Esophagus muscularis mucosa (tissue), 4 donors: ENCODE measurements around the gene NADSYN1. TPM values are rescaled to one million over a fixed set of nuclear protein-coding genes. Genes with fewer than 3 reads are reported as not detected.

Source experiments
- DNase-seq: peaks from one replicate; pipeline ENCODE4 v3.0.0-alpha.2; 2017; ENCODE audit errors: extremely low spot score
- H3K27ac ChIP-seq, 4 donors: fragments of 200-600 bp; sonication (generic); replicated peaks in 1 of 4; 1 replicate in 3 of 4; 2 replicates in 1 of 4; pipeline ENCODE4 v1.5.1; 2016 to 2019; ENCODE audit warnings: mild to moderate bottlenecking in 1 of 4
- H3K27me3 ChIP-seq, 4 donors: fragments of 200-600 bp; sonication (generic); one replicate each; pipeline versions ENCODE4 v1.5.1 to v1.6.0; 2016 to 2019
- H3K36me3 ChIP-seq, 4 donors: fragments of 200-600 bp; sonication (generic); one replicate each; pipeline ENCODE4 v1.5.1; 2016 to 2019
- H3K4me1 ChIP-seq, 4 donors: fragments of 200-600 bp; sonication (generic); one replicate each; pipeline ENCODE4 v1.5.1; 2016 to 2019
- H3K4me3 ChIP-seq, 4 donors: fragments of 200-600 bp; sonication (generic); 1 replicate in 2 of 4; 2 replicates in 2 of 4; pipeline ENCODE4 v1.5.1; 2016 to 2019; ENCODE audit warnings: mild to moderate bottlenecking in 4 of 4, moderate library complexity in 1 of 4
- H3K9me3 ChIP-seq, 4 donors: fragments of 200-600 bp; sonication (generic); 1 replicate in 3 of 4; 2 replicates in 1 of 4; pipeline ENCODE4 v1.5.1; 2016 to 2019
- EP300 ChIP-seq: sonication (generic); formaldehyde crosslinking; IDR thresholded peaks from one replicate; pipeline ENCODE4 v1.6.1; 2017; ENCODE audit warnings: antibody characterized with exemption
- POLR2A ChIP-seq: fragments of 450-650 bp; IDR thresholded peaks from one replicate; pipeline ENCODE4 v1.6.1; 2017; ENCODE audit warnings: antibody characterized with exemption, moderate library complexity, mild to moderate bottlenecking, low read depth
- POLR2AphosphoS5 ChIP-seq, 2 donors: sonication (generic); formaldehyde crosslinking; IDR thresholded peaks; one replicate each; pipeline ENCODE4 v1.6.1; 2017; ENCODE audit warnings: antibody characterized with exemption in 2 of 2
- WGBS: methylation state at CpG from one replicate; pipeline ENCODE4 v1.1.5; 2018; 5-methylcytosine and 5-hydroxymethylcytosine counted together
- intact Hi-C: fragments of 100-400 bp; cut with DNase I; formaldehyde crosslinking; loops from one replicate; pipeline ENCODE4 v1.15.1; 2023
- total RNA-seq, 4 donors: library from RNA; depleted of rRNA; stranded (reverse); fragments of >200 nt; gene quantifications; one replicate each; pipeline versions ENCODE4 v1.1.0 to v1.2.1, GENCODE V29; 2016
- TF ChIP-seq, protein P1 (sequence below), 3 experiments: fragments of 200-600 bp in 2 of 3; fragments of 450-650 bp in 1 of 3; sonication (generic) in 2 of 3; IDR thresholded peaks; one replicate each; pipeline ENCODE4 v1.5.1; 2017 to 2019; ENCODE audit warnings: antibody characterized with exemption in 3 of 3, mild to moderate bottlenecking in 2 of 3, moderate library complexity in 1 of 3

NADSYN1 gene
- total RNA-seq, 4 donors from 2014 or later = 38.4 to 44.4 (median 42.2) TPM

DNA sequence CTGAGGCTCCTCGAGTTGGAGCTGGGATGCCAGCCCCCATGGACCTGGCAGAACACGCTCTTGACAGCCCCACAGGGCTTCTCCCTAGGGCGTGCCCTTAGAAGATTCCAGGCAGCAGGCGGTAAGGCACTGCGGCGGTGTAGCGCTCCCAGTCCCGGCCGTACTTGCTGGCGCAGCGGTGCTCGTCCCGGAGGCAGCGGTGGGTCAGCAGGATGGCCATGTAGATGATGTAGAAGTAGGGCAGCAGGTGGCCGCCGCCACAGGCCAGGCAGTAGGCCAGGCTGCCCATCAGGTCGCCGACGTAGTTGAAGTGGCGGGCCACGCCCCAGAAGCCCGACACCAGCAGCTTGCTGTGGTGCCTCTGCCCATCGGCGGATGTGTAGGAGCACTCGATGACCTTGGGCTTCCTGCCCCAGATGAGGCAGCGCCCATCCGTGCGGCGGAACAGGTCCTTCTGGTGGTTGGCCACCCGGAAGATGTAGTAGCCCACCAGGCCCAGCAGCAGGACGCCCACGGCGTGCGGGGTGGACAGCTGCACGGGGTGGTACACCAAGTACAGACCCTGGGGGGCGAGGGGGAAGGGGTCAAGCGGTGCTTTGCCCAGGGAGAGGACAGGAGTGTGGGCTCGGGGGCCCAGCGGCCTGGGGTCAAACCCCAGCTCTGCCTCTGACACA, 17.6 kb upstream of the NADSYN1 start:
- Histone ChIP-seq H3K27ac (no peak overlapping the region), H3K4me3 (no peak overlapping the region), H3K4me1 (peaks cover 0 to 12% (median 0%) of the 10 kb centered on the region in 4 donors), H3K9me3 (no peaks in the 10 kb centered on the region), H3K27me3 (no peaks in the 10 kb centered on the region), H3K36me3 (peaks cover 20 to 60% (median 45%) of the 10 kb centered on the region in 4 donors)
- 90% methylated on average over 38 of the region's 39 CpGs for WGBS
- no peak for DNase-seq
- no peak for TF ChIP-seq POLR2A
- no peak for TF ChIP-seq EP300
- TF ChIP-seq POLR2AphosphoS5 (IDR thresholded peaks at IDR 0.05) = no peak
- TF ChIP-seq, protein P1, sequence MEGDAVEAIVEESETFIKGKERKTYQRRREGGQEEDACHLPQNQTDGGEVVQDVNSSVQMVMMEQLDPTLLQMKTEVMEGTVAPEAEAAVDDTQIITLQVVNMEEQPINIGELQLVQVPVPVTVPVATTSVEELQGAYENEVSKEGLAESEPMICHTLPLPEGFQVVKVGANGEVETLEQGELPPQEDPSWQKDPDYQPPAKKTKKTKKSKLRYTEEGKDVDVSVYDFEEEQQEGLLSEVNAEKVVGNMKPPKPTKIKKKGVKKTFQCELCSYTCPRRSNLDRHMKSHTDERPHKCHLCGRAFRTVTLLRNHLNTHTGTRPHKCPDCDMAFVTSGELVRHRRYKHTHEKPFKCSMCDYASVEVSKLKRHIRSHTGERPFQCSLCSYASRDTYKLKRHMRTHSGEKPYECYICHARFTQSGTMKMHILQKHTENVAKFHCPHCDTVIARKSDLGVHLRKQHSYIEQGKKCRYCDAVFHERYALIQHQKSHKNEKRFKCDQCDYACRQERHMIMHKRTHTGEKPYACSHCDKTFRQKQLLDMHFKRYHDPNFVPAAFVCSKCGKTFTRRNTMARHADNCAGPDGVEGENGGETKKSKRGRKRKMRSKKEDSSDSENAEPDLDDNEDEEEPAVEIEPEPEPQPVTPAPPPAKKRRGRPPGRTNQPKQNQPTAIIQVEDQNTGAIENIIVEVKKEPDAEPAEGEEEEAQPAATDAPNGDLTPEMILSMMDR (IDR thresholded peaks at IDR 0.05) = no peak
- intact Hi-C loops = no loop called here

DNA sequence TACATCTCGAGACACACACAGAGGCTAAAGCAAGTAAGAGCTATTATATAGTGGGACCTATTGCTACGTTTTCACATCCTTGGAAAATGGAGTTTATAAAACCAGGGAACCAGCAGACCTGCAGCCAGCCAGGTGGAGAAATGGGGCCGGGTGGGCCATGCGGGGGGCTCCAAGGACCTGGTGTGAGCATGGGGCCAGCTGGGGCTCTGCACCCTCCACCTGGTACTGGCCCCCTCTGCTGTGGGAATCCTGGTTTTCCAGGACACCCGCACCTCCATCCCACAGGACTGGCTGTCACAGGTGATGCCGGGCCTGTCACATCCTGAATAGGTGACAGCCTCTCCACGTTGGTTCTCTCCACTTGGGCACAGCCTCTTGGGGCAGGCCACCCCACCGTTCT, 16.1 kb upstream of the NADSYN1 start:
- Histone ChIP-seq H3K27ac (no peak overlapping the region), H3K4me3 (no peak overlapping the region), H3K9me3 (no peaks in the 10 kb centered on the region), H3K4me1 (peaks cover 0 to 12% (median 0%) of the 10 kb centered on the region in 4 donors), H3K36me3 (peaks cover 23 to 74% (median 56%) of the 10 kb centered on the region in 4 donors), H3K27me3 (no peaks in the 10 kb centered on the region)
- no peak for TF ChIP-seq POLR2AphosphoS5 (IDR thresholded peaks at IDR 0.05)
- no peak for TF ChIP-seq EP300
- TF ChIP-seq, protein P1 (IDR thresholded peaks at IDR 0.05) = no peak
- intact Hi-C loops = no loop called here
- WGBS = 93% methylated on average over 8 of the region's 8 CpGs
- DNase-seq = no peak

DNA sequence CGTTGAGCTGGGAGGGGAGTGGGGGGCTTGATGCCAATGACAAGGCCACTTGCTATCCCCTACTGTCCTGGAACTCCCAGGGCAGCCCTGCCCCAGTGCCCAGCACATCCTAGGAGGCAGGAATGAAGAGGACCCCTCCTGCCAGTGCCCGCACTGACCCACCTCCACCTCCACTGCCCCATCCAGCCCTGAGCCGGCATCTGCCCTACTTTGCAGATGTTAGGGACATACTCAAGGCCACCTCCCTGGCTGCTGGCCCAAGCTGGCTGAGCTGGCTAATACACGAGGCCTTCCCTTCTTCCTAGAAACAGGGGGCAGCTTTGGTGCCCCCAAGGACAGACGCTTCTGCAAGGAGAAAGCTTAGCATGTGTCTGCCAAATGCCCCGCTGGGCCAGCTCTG, 15.6 kb upstream of the NADSYN1 start:
- 85% methylated on average over 5 of the region's 6 CpGs for WGBS
- Histone ChIP-seq H3K4me1 (peaks cover 0 to 12% (median 0%) of the 10 kb centered on the region in 4 donors), H3K4me3 (no peak overlapping the region), H3K27me3 (no peaks in the 10 kb centered on the region), H3K36me3 (peaks cover 23 to 80% (median 58%) of the 10 kb centered on the region in 4 donors), H3K9me3 (no peaks in the 10 kb centered on the region), H3K27ac (no peak overlapping the region)
- TF ChIP-seq EP300 = no peak
- TF ChIP-seq POLR2AphosphoS5 (IDR thresholded peaks at IDR 0.05) = no peak
- no peak for TF ChIP-seq POLR2A
- TF ChIP-seq, protein P1 (IDR thresholded peaks at IDR 0.05) = no peak
- DNase-seq = no peak
- intact Hi-C loops = no loop called here

DNA sequence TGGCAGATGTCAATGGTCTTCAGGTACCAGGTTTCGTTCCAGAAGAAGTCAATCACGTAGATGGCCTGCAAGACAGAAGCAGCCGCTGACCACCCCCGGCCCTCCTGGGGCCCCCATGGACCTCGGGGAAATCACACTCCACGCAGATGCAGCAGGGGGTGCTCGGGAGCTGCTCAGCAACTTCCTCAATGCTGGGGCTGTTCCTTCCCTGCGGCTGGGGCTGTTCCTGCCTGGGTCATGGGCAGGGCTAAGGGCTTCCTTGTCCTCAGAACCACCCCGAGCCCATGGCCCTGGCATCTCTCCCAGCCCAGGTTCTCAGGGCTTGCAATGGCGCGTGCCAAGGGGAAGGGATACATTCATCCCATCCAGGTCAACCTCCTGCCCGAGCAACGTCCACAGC, 15.1 kb upstream of the NADSYN1 start:
- intact Hi-C loops = no loop called here
- TF ChIP-seq, protein P1 (IDR thresholded peaks at IDR 0.05) = no peak
- TF ChIP-seq POLR2A (no peak), EP300 (no peak), POLR2AphosphoS5 (IDR thresholded peaks at IDR 0.05) (no peak)
- Histone ChIP-seq H3K4me3 (no peak overlapping the region), H3K4me1 (peaks cover 0 to 10% (median 0%) of the 10 kb centered on the region in 4 donors), H3K9me3 (no peaks in the 10 kb centered on the region), H3K27ac (no peak overlapping the region), H3K36me3 (peaks cover 23 to 85% (median 61%) of the 10 kb centered on the region in 4 donors), H3K27me3 (no peaks in the 10 kb centered on the region)
- no peak for DNase-seq
- 78% methylated on average over 13 of the region's 13 CpGs for WGBS

DNA sequence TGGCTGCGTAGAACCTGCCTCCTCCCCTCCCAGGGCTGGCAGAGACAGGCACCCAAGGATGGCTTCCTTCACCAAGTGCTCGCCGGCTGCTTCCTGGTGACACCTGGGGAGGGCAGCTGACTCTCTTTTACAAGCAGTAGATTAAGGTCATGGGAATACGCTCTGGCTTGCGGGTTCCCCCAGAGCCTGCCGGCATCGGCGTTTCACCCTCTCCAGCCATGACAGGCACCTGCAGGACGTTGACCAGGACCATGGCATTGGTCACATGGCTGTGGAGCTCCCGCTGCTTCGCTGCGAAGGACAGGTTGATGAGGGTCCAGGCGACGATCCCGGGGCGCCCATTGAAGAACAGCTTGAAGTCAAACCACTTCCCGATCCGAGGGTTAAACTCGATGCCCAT, 14.4 kb upstream of the NADSYN1 start:
- intact Hi-C loops = no loop called here
- Histone ChIP-seq H3K36me3 (peaks cover 23 to 92% (median 69%) of the 10 kb centered on the region in 4 donors), H3K4me3 (no peak overlapping the region), H3K4me1 (peaks cover 0 to 2% (median 0%) of the 10 kb centered on the region in 4 donors), H3K27ac (no peak overlapping the region), H3K27me3 (no peaks in the 10 kb centered on the region), H3K9me3 (no peaks in the 10 kb centered on the region)
- 94% methylated on average over 19 of the region's 19 CpGs for WGBS
- DNase-seq = no peak
- TF ChIP-seq POLR2AphosphoS5 (IDR thresholded peaks at IDR 0.05) (no peak), EP300 (no peak), POLR2A (no peak)
- TF ChIP-seq, protein P1 (IDR thresholded peaks at IDR 0.05) = no peak
